ENCODE data around the gene PCYT2.

The PCYT2 gene

GRCh38 chr17:81960130-81960958, 49.1 kb upstream of the PCYT2 start (continued):
- TF ChIP-seq, protein P1, sequence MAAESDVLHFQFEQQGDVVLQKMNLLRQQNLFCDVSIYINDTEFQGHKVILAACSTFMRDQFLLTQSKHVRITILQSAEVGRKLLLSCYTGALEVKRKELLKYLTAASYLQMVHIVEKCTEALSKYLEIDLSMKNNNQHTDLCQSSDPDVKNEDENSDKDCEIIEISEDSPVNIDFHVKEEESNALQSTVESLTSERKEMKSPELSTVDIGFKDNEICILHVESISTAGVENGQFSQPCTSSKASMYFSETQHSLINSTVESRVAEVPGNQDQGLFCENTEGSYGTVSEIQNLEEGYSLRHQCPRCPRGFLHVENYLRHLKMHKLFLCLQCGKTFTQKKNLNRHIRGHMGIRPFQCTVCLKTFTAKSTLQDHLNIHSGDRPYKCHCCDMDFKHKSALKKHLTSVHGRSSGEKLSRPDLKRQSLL (tag by site-specific recombination; IDR thresholded peaks at IDR 0.05): no peak
- TF ChIP-seq ZNF433 (tag by site-specific recombination; IDR thresholded peaks at IDR 0.05; ENCODE audit: low read depth): no peak
- no peak for TF ChIP-seq ZNF654 (tag by site-specific recombination; IDR thresholded peaks at IDR 0.05; ENCODE audit: low read depth)
- TF ChIP-seq HIC1 (tag by site-specific recombination; IDR thresholded peaks at IDR 0.05): peak; percentile 24; the same call in 1 of the 2 replicates
- no peak for TF ChIP-seq ZNF23 (tag by site-specific recombination; IDR thresholded peaks at IDR 0.05; ENCODE audit: borderline replicate concordance)
- TF ChIP-seq ZNF26 (tag by site-specific recombination; IDR thresholded peaks at IDR 0.05): no peak
- TF ChIP-seq ZNF529 (tag by site-specific recombination; IDR thresholded peaks at IDR 0.05; ENCODE audit: insufficient replicate concordance): no peak
- peak; percentile 70 for TF ChIP-seq GLIS2 (tag by site-specific recombination; IDR thresholded peaks at IDR 0.05)
- peak; percentile 37; the same call in 1 of the 2 replicates for TF ChIP-seq ZNF449 (tag by site-specific recombination; IDR thresholded peaks at IDR 0.05)
- TF ChIP-seq, protein P2, sequence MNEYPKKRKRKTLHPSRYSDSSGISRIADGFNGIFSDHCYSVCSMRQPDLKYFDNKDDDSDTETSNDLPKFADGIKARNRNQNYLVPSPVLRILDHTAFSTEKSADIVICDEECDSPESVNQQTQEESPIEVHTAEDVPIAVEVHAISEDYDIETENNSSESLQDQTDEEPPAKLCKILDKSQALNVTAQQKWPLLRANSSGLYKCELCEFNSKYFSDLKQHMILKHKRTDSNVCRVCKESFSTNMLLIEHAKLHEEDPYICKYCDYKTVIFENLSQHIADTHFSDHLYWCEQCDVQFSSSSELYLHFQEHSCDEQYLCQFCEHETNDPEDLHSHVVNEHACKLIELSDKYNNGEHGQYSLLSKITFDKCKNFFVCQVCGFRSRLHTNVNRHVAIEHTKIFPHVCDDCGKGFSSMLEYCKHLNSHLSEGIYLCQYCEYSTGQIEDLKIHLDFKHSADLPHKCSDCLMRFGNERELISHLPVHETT (tag by site-specific recombination; IDR thresholded peaks at IDR 0.05): no peak
- no peak for TF ChIP-seq OSR2 (tag by site-specific recombination; IDR thresholded peaks at IDR 0.05)
- TF ChIP-seq ZBTB8A (tag by site-specific recombination; IDR thresholded peaks at IDR 0.05): 0 out of 2 replicates have a peak, but pooled peaks have one; percentile 22
- no peak for TF ChIP-seq ZNF544 (tag by site-specific recombination; IDR thresholded peaks at IDR 0.05)
- TF ChIP-seq INSM2 (tag by site-specific recombination; IDR thresholded peaks at IDR 0.05): no peak
- TF ChIP-seq, protein P3, sequence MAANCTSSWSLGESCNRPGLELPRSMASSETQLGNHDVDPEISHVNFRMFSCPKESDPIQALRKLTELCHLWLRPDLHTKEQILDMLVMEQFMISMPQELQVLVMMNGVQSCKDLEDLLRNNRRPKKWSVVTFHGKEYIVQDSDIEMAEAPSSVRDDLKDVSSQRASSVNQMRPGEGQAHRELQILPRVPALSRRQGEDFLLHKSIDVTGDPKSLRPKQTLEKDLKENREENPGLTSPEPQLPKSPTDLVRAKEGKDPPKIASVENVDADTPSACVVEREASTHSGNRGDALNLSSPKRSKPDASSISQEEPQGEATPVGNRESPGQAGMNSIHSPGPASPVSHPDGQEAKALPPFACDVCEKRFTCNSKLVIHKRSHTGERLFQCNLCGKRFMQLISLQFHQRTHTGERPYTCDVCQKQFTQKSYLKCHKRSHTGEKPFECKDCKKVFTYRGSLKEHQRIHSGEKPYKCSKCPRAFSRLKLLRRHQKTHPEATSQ (tag by site-specific recombination; IDR thresholded peaks at IDR 0.05): no peak
- TF ChIP-seq ZNF510 (tag by site-specific recombination; IDR thresholded peaks at IDR 0.05; ENCODE audit: insufficient replicate concordance): no peak
- no peak for TF ChIP-seq ZNF354C (tag by site-specific recombination; IDR thresholded peaks at IDR 0.05; ENCODE audit: borderline replicate concordance, low read depth)
- TF ChIP-seq ZSCAN4 (tag by site-specific recombination; IDR thresholded peaks at IDR 0.05): no peak

Data from HEK293 (cell line).